Esophagus muscularis mucosa (tissue), 4 donors: Measurements from ENCODE around the gene FAM53C. TPM values are rescaled to one million over a fixed set of nuclear protein-coding genes. Genes with fewer than 3 reads are reported as not detected.

ENCODE experiments used
- DNase-seq: peaks from one replicate; pipeline ENCODE4 v3.0.0-alpha.2; 2017; ENCODE audit errors: extremely low spot score
- H3K27ac ChIP-seq, 4 donors: fragments of 200-600 bp; sonication (generic); replicated peaks in 1 of 4; 1 replicate in 3 of 4; 2 replicates in 1 of 4; pipeline ENCODE4 v1.5.1; 2016 to 2019; ENCODE audit warnings: mild to moderate bottlenecking in 1 of 4
- H3K27me3 ChIP-seq, 4 donors: fragments of 200-600 bp; sonication (generic); one replicate each; pipeline versions ENCODE4 v1.5.1 to v1.6.0; 2016 to 2019
- H3K36me3 ChIP-seq, 4 donors: fragments of 200-600 bp; sonication (generic); one replicate each; pipeline ENCODE4 v1.5.1; 2016 to 2019
- H3K4me1 ChIP-seq, 4 donors: fragments of 200-600 bp; sonication (generic); one replicate each; pipeline ENCODE4 v1.5.1; 2016 to 2019
- H3K4me3 ChIP-seq, 4 donors: fragments of 200-600 bp; sonication (generic); 1 replicate in 2 of 4; 2 replicates in 2 of 4; pipeline ENCODE4 v1.5.1; 2016 to 2019; ENCODE audit warnings: mild to moderate bottlenecking in 4 of 4, moderate library complexity in 1 of 4
- H3K9me3 ChIP-seq, 4 donors: fragments of 200-600 bp; sonication (generic); 1 replicate in 3 of 4; 2 replicates in 1 of 4; pipeline ENCODE4 v1.5.1; 2016 to 2019
- CTCF ChIP-seq, 3 experiments: fragments of 200-600 bp in 2 of 3; fragments of 450-650 bp in 1 of 3; sonication (generic) in 2 of 3; IDR thresholded peaks; one replicate each; pipeline ENCODE4 v1.5.1; 2017 to 2019; ENCODE audit warnings: antibody characterized with exemption in 3 of 3, mild to moderate bottlenecking in 2 of 3, moderate library complexity in 1 of 3
- EP300 ChIP-seq: sonication (generic); formaldehyde crosslinking; IDR thresholded peaks from one replicate; pipeline ENCODE4 v1.6.1; 2017; ENCODE audit warnings: antibody characterized with exemption
- POLR2A ChIP-seq: fragments of 450-650 bp; IDR thresholded peaks from one replicate; pipeline ENCODE4 v1.6.1; 2017; ENCODE audit warnings: antibody characterized with exemption, moderate library complexity, mild to moderate bottlenecking, low read depth
- POLR2AphosphoS5 ChIP-seq, 2 donors: sonication (generic); formaldehyde crosslinking; IDR thresholded peaks; one replicate each; pipeline ENCODE4 v1.6.1; 2017; ENCODE audit warnings: antibody characterized with exemption in 2 of 2
- WGBS: methylation state at CpG from one replicate; pipeline ENCODE4 v1.1.5; 2018; 5-methylcytosine and 5-hydroxymethylcytosine counted together
- intact Hi-C: fragments of 100-400 bp; cut with DNase I; formaldehyde crosslinking; loops from one replicate; pipeline ENCODE4 v1.15.1; 2023
- total RNA-seq, 4 donors: library from RNA; depleted of rRNA; stranded (reverse); fragments of >200 nt; gene quantifications; one replicate each; pipeline versions ENCODE4 v1.1.0 to v1.2.1, GENCODE V29; 2016

Gene FAM53C
- total RNA-seq, 4 donors from 2014 or later, result 22.4 to 40.0 (median 29.6) TPM

- no peak for DNase-seq
- peak overlapping the region in 3 of 4 donors; percentile 12 to 98 (median 96) for H3K27ac ChIP-seq
- peaks cover 0 to under 1% (median 0%) of the 10 kb centered on the region in 4 donors for H3K36me3 ChIP-seq
- H3K27me3 ChIP-seq, result no peaks in the 10 kb centered on the region
- intact Hi-C loops, result loop anchor here (5.0 kb wide), 1 partner anchor 52 kb away; no protein-coding TSS in a partner anchor
- peaks cover 0 to 7% (median 2%) of the 10 kb centered on the region in 4 donors for H3K9me3 ChIP-seq
- peak overlapping the region; percentile 88 to 97 (median 93) for H3K4me3 ChIP-seq
- TF ChIP-seq CTCF (IDR thresholded peaks at IDR 0.05) (no peak), POLR2A (no peak), POLR2AphosphoS5 (IDR thresholded peaks at IDR 0.05) (no peak), EP300 (no peak)
- peaks cover 33 to 46% (median 39%) of the 10 kb centered on the region in 4 donors for H3K4me1 ChIP-seq
- WGBS, result 24% methylated on average over 6 of the region's 6 CpGs
Observed at GRCh38 chr5:138354926-138355378, 16.9 kb downstream of the FAM53C start.

- H3K36me3 ChIP-seq, result no peaks in the 10 kb centered on the region
- TF ChIP-seq CTCF (IDR thresholded peaks at IDR 0.05), result no peak
- TF ChIP-seq EP300, result no peak
- TF ChIP-seq POLR2A, result no peak
- TF ChIP-seq POLR2AphosphoS5 (IDR thresholded peaks at IDR 0.05), result no peak
- H3K4me1 ChIP-seq, result peaks cover 25 to 60% (median 44%) of the 10 kb centered on the region in 4 donors
- WGBS, result 83% methylated on average over 3 of the region's 3 CpGs
- intact Hi-C loops, result no loop called here
- H3K27ac ChIP-seq, result no peak overlapping the region
- no peak for DNase-seq
- H3K9me3 ChIP-seq, result no peaks in the 10 kb centered on the region
- no peaks in the 10 kb centered on the region for H3K27me3 ChIP-seq
- no peak overlapping the region for H3K4me3 ChIP-seq
Observed at GRCh38 chr5:138359621-138360020, 21.6 kb downstream of the FAM53C start.

GRCh38 chr5:138360941-138361452 lies 22.9 kb downstream of the FAM53C start:
- 96% methylated on average over 1 of the region's 1 CpG for WGBS
- intact Hi-C loops, result no loop called here
- no peaks in the 10 kb centered on the region for H3K36me3 ChIP-seq
- H3K4me3 ChIP-seq, result no peak overlapping the region
- DNase-seq, result no peak
- TF ChIP-seq POLR2A (no peak), POLR2AphosphoS5 (IDR thresholded peaks at IDR 0.05) (no peak), EP300 (no peak), CTCF (IDR thresholded peaks at IDR 0.05) (no peak)
- H3K9me3 ChIP-seq, result no peaks in the 10 kb centered on the region
- no peak overlapping the region for H3K27ac ChIP-seq
- no peaks in the 10 kb centered on the region for H3K27me3 ChIP-seq
- H3K4me1 ChIP-seq, result peaks cover 14 to 47% (median 30%) of the 10 kb centered on the region in 4 donors

GRCh38 chr5:138364576-138364975 lies 26.5 kb downstream of the FAM53C start:
- no peak for DNase-seq
- no peaks in the 10 kb centered on the region for H3K9me3 ChIP-seq
- no peak overlapping the region for H3K4me3 ChIP-seq
- intact Hi-C loops, result no loop called here
- TF ChIP-seq CTCF (IDR thresholded peaks at IDR 0.05) (no peak), EP300 (no peak), POLR2A (no peak), POLR2AphosphoS5 (IDR thresholded peaks at IDR 0.05) (no peak)
- H3K36me3 ChIP-seq, result no peaks in the 10 kb centered on the region
- no peak overlapping the region for H3K27ac ChIP-seq
- H3K27me3 ChIP-seq, result no peaks in the 10 kb centered on the region
- 92% methylated on average over 1 of the region's 1 CpG for WGBS
- H3K4me1 ChIP-seq, result peaks cover 29 to 62% (median 46%) of the 10 kb centered on the region in 4 donors
